HepG2 (cell line): Measurements from ENCODE around the gene VDAC2. TPM values are rescaled to one million over a fixed set of nuclear protein-coding genes. Genes with fewer than 3 reads are reported as not detected.

Experiments used
- CENPT ChIP-seq: sonication (generic); formaldehyde crosslinking; IDR thresholded peaks from 2 replicates; pipeline ENCODE4 v1.8.0; 2022; ENCODE audit warnings: low read depth, mild to moderate bottlenecking, moderate library complexity, missing genetic modification reagents
- KDM6A ChIP-seq: IDR thresholded peaks from 2 replicates; pipeline ENCODE4 v1.6.1; 2016; ENCODE audit warnings: low read depth
- MEIS2 ChIP-seq: sonication (generic); formaldehyde crosslinking; IDR thresholded peaks from 2 replicates; pipeline ENCODE4 v1.9.0; 2021; ENCODE audit warnings: mild to moderate bottlenecking, missing genetic modification reagents
- MXD1 ChIP-seq: sonication (generic); formaldehyde crosslinking; IDR thresholded peaks from 2 replicates; pipeline ENCODE4 v1.4.0; 2020; ENCODE audit warnings: mild to moderate bottlenecking, missing genetic modification reagents
- PAF1 ChIP-seq: IDR thresholded peaks from 2 replicates; pipeline ENCODE4 v1.6.1; 2016; ENCODE audit warnings: missing genetic modification reagents, missing compliant biosample characterization
- POGK ChIP-seq: sonication (generic); formaldehyde crosslinking; conservative IDR thresholded peaks from 2 replicates; pipeline ENCODE4 v1.8.0; 2022; ENCODE audit warnings: mild to moderate bottlenecking, moderate library complexity, missing genetic modification reagents
- RFXAP ChIP-seq: sonication (generic); formaldehyde crosslinking; IDR thresholded peaks from 2 replicates; pipeline ENCODE4 v1.4.0; 2020; ENCODE audit warnings: missing genetic modification reagents, borderline replicate concordance
- STAG1 ChIP-seq: sonication (generic); formaldehyde crosslinking; IDR thresholded peaks from 2 replicates; pipeline ENCODE4 v1.4.0; 2020; ENCODE audit warnings: missing genetic modification reagents
- THAP7 ChIP-seq: sonication (generic); formaldehyde crosslinking; IDR thresholded peaks from 2 replicates; pipeline ENCODE4 v1.8.1; 2023; ENCODE audit warnings: mild to moderate bottlenecking, missing genetic modification reagents
- TRAFD1 ChIP-seq: sonication (generic); formaldehyde crosslinking; IDR thresholded peaks from 2 replicates; pipeline ENCODE4 v1.5.1; 2020; ENCODE audit warnings: missing genetic modification reagents, mild to moderate bottlenecking, borderline replicate concordance
- TRIM22 ChIP-seq: fragments of 450-650 bp; IDR thresholded peaks from 2 replicates; pipeline ENCODE4 v1.6.1; 2017
- YEATS4 ChIP-seq: sonication (generic); formaldehyde crosslinking; IDR thresholded peaks from 2 replicates; pipeline ENCODE4 v1.4.0; 2020; ENCODE audit warnings: missing genetic modification reagents, borderline replicate concordance
- ZFP41 ChIP-seq: sonication (generic); formaldehyde crosslinking; IDR thresholded peaks from 2 replicates; pipeline ENCODE4 v1.4.0; 2020; ENCODE audit warnings: mild to moderate bottlenecking, missing genetic modification reagents, borderline replicate concordance
- ZNF33B ChIP-seq: sonication (generic); formaldehyde crosslinking; IDR thresholded peaks from 2 replicates; pipeline ENCODE4 v1.5.1; 2020; ENCODE audit warnings: mild to moderate bottlenecking, missing genetic modification reagents
- ZNF496 ChIP-seq: sonication (generic); formaldehyde crosslinking; IDR thresholded peaks from 2 replicates; pipeline ENCODE4 v1.8.1; 2023; ENCODE audit warnings: mild to moderate bottlenecking, moderate library complexity, missing genetic modification reagents; ENCODE audit not compliant: insufficient replicate concordance
- ZNF572 ChIP-seq: sonication (generic); formaldehyde crosslinking; IDR thresholded peaks from 2 replicates; pipeline ENCODE4 v1.5.1; 2020; ENCODE audit warnings: mild to moderate bottlenecking, missing genetic modification reagents
- ZNF629 ChIP-seq: sonication (generic); formaldehyde crosslinking; conservative IDR thresholded peaks from 2 replicates; pipeline ENCODE4 v1.5.0; 2020; ENCODE audit warnings: missing genetic modification reagents
- ZNF691 ChIP-seq: sonication (generic); formaldehyde crosslinking; IDR thresholded peaks from 2 replicates; pipeline ENCODE4 v1.4.0; 2020; ENCODE audit warnings: missing genetic modification reagents, low read depth, mild to moderate bottlenecking, borderline replicate concordance
- ZNF7 ChIP-seq: IDR thresholded peaks from 2 replicates; pipeline ENCODE4 v1.6.1; 2016; ENCODE audit warnings: missing biosample characterization, missing genetic modification reagents
- ZNF768 ChIP-seq: sonication (generic); formaldehyde crosslinking; IDR thresholded peaks from 2 replicates; pipeline ENCODE4 v1.4.0; 2020; ENCODE audit warnings: missing genetic modification reagents
- ZNF772 ChIP-seq: sonication (generic); formaldehyde crosslinking; IDR thresholded peaks from 2 replicates; pipeline ENCODE4 v1.5.0; 2020; ENCODE audit warnings: mild to moderate bottlenecking, missing genetic modification reagents
- ZNF850 ChIP-seq: sonication (generic); formaldehyde crosslinking; conservative IDR thresholded peaks from 2 replicates; pipeline ENCODE4 v1.9.0; 2021; ENCODE audit warnings: mild to moderate bottlenecking, missing genetic modification reagents
- polyA plus RNA-seq, 8 experiments: library from polyadenylated mRNA; depleted of rRNA in 3 of 8; stranded (reverse) in 7 of 8; unstranded in 1 of 8; fragments of >200 nt; fragmentation: Illumina TruSeq in 4 of 8; extraction: Trizol in 4 of 8; gene quantifications; 2 replicates each; pipeline versions ENCODE4 v1.2.1 to v1.2.3, GENCODE V29; 2011 to 2016; ENCODE audit warnings: low read depth in 4 of 8, missing spikeins in 1 of 8, mixed read lengths in 1 of 8; ENCODE audit not compliant: insufficient read depth in 1 of 8
- total RNA-seq, 5 experiments: library from RNA; depleted of rRNA; stranded (reverse); fragments of >200 nt; fragmentation: Illumina TruSeq; extraction: Trizol; gene quantifications; 2 replicates each; pipeline ENCODE4 v1.2.3, GENCODE V29; 2016; ENCODE audit warnings: low read depth in 1 of 5

VDAC2 gene
- total and polyA plus RNA-seq, 2 of the 13 experiments (the other 11 are each of a cell fraction or from before 2014, with no cell fraction given): 67.9 to 222 TPM

GRCh38 chr10:75261813-75262705 lies 51.5 kb downstream of the VDAC2 start (continued):
- TF ChIP-seq KDM6A (CRISPR knock-in tag): no peak
- TF ChIP-seq ZNF772: no peak
- no peak for TF ChIP-seq RFXAP (CRISPR knock-in tag)
- no peak for TF ChIP-seq TRAFD1 (CRISPR knock-in tag)
- TF ChIP-seq PAF1 (CRISPR knock-in tag): no peak
- TF ChIP-seq CENPT (CRISPR knock-in tag): no peak
- TF ChIP-seq ZNF629: 0 out of 2 replicates have a peak, but pooled peaks have one; percentile 17
- no peak for TF ChIP-seq ZNF33B (CRISPR knock-in tag)
- peak; percentile 97 for TF ChIP-seq ZNF768
- TF ChIP-seq STAG1 (CRISPR knock-in tag): peak; percentile 37
- TF ChIP-seq TRIM22: no peak
- no peak for TF ChIP-seq THAP7 (CRISPR knock-in tag)
- no peak for TF ChIP-seq ZFP41
- TF ChIP-seq ZNF496 (CRISPR knock-in tag): no peak
- TF ChIP-seq ZNF7 (CRISPR knock-in tag): no peak
- no peak for TF ChIP-seq POGK (CRISPR knock-in tag)
- TF ChIP-seq ZNF691 (CRISPR knock-in tag): no peak
- no peak for TF ChIP-seq ZNF572
- TF ChIP-seq MEIS2 (CRISPR knock-in tag): no peak
- no peak for TF ChIP-seq ZNF850 (CRISPR knock-in tag)
- TF ChIP-seq YEATS4: peak; percentile 48; the same call in 1 of the 2 replicates
- TF ChIP-seq MXD1: no peak
